K562 (cell line): ENCODE data around the gene PGRMC2. TPM values are rescaled to one million over a fixed set of nuclear protein-coding genes. Genes with fewer than 3 reads are reported as not detected.

Experiments used
- ATAC-seq: fragments of 200-7000 bp; cut with Tn5 transposase; 3 replicates; pipeline ENCODE4 v1.9.1; 2020; ENCODE audit warnings: moderate library complexity
- BruUV-seq: library from RNA; stranded (reverse); fragments of 400-500 nt; replicated peaks from 2 replicates; lab custom pipeline; 2021; lab: Mats Ljungman, UMichigan
- CTCF ChIA-PET: fragments of 300-600 bp; formaldehyde crosslinking; extraction: SDS; loops from one replicate; lab custom pipeline; 2021; ENCODE audit warnings: low intra/inter-chr PET ratio; lab: Yijun Ruan, JAX
- POLR2A ChIA-PET: fragments of 300-600, 350-650 bp; sonication (Branson Sonifier 250); formaldehyde crosslinking; extraction: SDS; loops from one replicate; lab custom pipeline; 2021; ENCODE audit warnings: antibody characterized with exemption, inconsistent platforms; lab: Yijun Ruan, JAX
- DNase-seq, 4 experiments: peaks; one replicate each; pipeline versions ENCODE4 v3.0.0 to v3.0.0-alpha.2; 2011 to 2018; ENCODE audit warnings: low spot score in 3 of 4, mixed read lengths in 3 of 4; ENCODE audit errors: extremely low read depth in 1 of 4
- FAIRE-seq: peaks from 2 replicates; lab custom pipeline; 2011; peaks lifted over from hg19 to GRCh38; lab: Jason Lieb, UNC
- H2AFZ ChIP-seq: 2 replicates; pipeline ENCODE4 v1.6.0; 2011; ENCODE audit warnings: low read depth, low read length, control low read depth, inconsistent platforms
- H3K27ac ChIP-seq: fragments of 200-600 bp; 3 replicates; pipeline ENCODE4 v1.8.0; 2011; ENCODE audit warnings: low read depth, mild to moderate bottlenecking, control low read depth, inconsistent platforms, low read length, moderate library complexity, mixed read lengths; ENCODE audit errors: extremely low read depth
- H3K27me3 ChIP-seq, 2 experiments: fragments of 300-600 bp in 1 of 2; 2 replicates in 1 of 2; 3 replicates in 1 of 2; pipeline versions ENCODE4 v1.6.0 to v1.8.0; 2011; ENCODE audit warnings: inconsistent platforms in 2 of 2, low read length in 2 of 2, mild to moderate bottlenecking in 1 of 2, mixed read lengths in 1 of 2, moderate library complexity in 1 of 2; ENCODE audit not compliant: control insufficient read depth in 2 of 2, insufficient read depth in 2 of 2
- H3K36me3 ChIP-seq: fragments of 300-600 bp; 3 replicates; pipeline ENCODE4 v1.8.0; 2011; ENCODE audit warnings: mild to moderate bottlenecking, low read length, inconsistent platforms; ENCODE audit not compliant: control insufficient read depth, insufficient read depth
- H3K4me1 ChIP-seq, 2 experiments: fragments of 200-600 bp in 1 of 2; replicated peaks in 1 of 2; 2 replicates in 1 of 2; 3 replicates in 1 of 2; pipeline versions ENCODE4 v1.5.1 to v1.8.0; 2011; ENCODE audit warnings: inconsistent platforms in 2 of 2, low read length in 2 of 2, mild to moderate bottlenecking in 1 of 2, mixed read lengths in 1 of 2, moderate library complexity in 1 of 2; ENCODE audit not compliant: control insufficient read depth in 2 of 2, insufficient read depth in 2 of 2
- H3K4me2 ChIP-seq: 2 replicates; pipeline ENCODE4 v1.6.1; 2011; ENCODE audit warnings: low read length, control low read depth, inconsistent platforms, mixed read lengths; ENCODE audit not compliant: insufficient read depth
- H3K4me3 ChIP-seq: fragments of 200-600 bp; sonication (generic), shearing (Covaris generic); 2 replicates; pipeline ENCODE4 v1.5.1; 2016; ENCODE audit warnings: control low read depth, inconsistent platforms
- H3K79me2 ChIP-seq: fragments of 200-600 bp; 3 replicates; pipeline ENCODE4 v1.8.0; 2011; ENCODE audit warnings: low read length, inconsistent platforms; ENCODE audit not compliant: control insufficient read depth, insufficient read depth
- H3K9ac ChIP-seq, 2 experiments: 2 replicates each; pipeline versions ENCODE4 v1.6.0 to v1.6.1; 2011; ENCODE audit warnings: low read depth in 2 of 2, low read length in 2 of 2, control low read depth in 1 of 2, inconsistent platforms in 1 of 2, mild to moderate bottlenecking in 1 of 2, mixed read lengths in 1 of 2; ENCODE audit not compliant: insufficient read depth in 1 of 2
- H3K9me1 ChIP-seq: one replicate; pipeline ENCODE4 v1.6.0; 2011; ENCODE audit warnings: inconsistent platforms, mild to moderate bottlenecking, low read length, moderate library complexity; ENCODE audit not compliant: control insufficient read depth, insufficient read depth
- H3K9me3 ChIP-seq: replicated peaks from 2 replicates; pipeline ENCODE4 v1.5.1; 2011; ENCODE audit warnings: low read depth, low read length, inconsistent platforms; ENCODE audit not compliant: control insufficient read depth, insufficient read depth
- H4K20me1 ChIP-seq: replicated peaks from 2 replicates; pipeline ENCODE4 v1.6.1; 2011; ENCODE audit warnings: low read length, inconsistent platforms, mixed read lengths; ENCODE audit not compliant: control insufficient read depth, insufficient read depth
- AFF1 ChIP-seq, 2 experiments: fragments of 450-650 bp; IDR thresholded peaks; 2 replicates each; pipeline ENCODE4 v1.6.1; 2018; ENCODE audit warnings: mild to moderate bottlenecking in 2 of 2, low read depth in 1 of 2; ENCODE audit not compliant: partially characterized antibody in 2 of 2
- CREBBP ChIP-seq: IDR thresholded peaks from one replicate; pipeline ENCODE4 v1.6.1; 2012; ENCODE audit warnings: low read depth, mild to moderate bottlenecking, control low read depth, inconsistent platforms, low read length
- PHF21A ChIP-seq: fragments of 450-650 bp; IDR thresholded peaks from 2 replicates; pipeline ENCODE4 v1.6.1; 2017; ENCODE audit warnings: low read depth, borderline replicate concordance
- PPARD ChIP-seq: fragments of 250-450 bp; sonication (Bioruptor Pico); IDR thresholded peaks from 2 replicates; pipeline ENCODE4 v1.8.0; 2022; ENCODE audit warnings: inconsistent platforms, mild to moderate bottlenecking, moderate library complexity
- SAP30 ChIP-seq: fragments of 200-600 bp; sonication (generic); IDR thresholded peaks from 2 replicates; pipeline ENCODE4 v1.6.1; 2012; ENCODE audit warnings: borderline replicate concordance, low read depth, mild to moderate bottlenecking, moderate library complexity, low read length, control low read depth, inconsistent platforms; ENCODE audit not compliant: insufficient read depth, poor library complexity, severe bottlenecking
- TEAD1 ChIP-seq, 2 experiments: fragments of 450-650 bp in 1 of 2; sonication (generic) in 1 of 2; formaldehyde crosslinking; IDR thresholded peaks; 2 replicates each; pipeline versions ENCODE4 v1.4.0 to v1.8.0; 2020 to 2022; ENCODE audit warnings: mild to moderate bottlenecking in 2 of 2, missing genetic modification reagents in 1 of 2
- ZNF311 ChIP-seq: fragments of 250-450 bp; sonication (Bioruptor Pico); IDR thresholded peaks from 2 replicates; pipeline ENCODE4 v1.4.0; 2020; ENCODE audit warnings: mild to moderate bottlenecking, moderate library complexity
- ZNF511 ChIP-seq: sonication (generic); formaldehyde crosslinking; IDR thresholded peaks from 2 replicates; pipeline ENCODE4 v1.8.0; 2022; ENCODE audit warnings: mild to moderate bottlenecking, missing genetic modification reagents
- ZNF644 ChIP-seq: fragments of 200-800 bp; sonication (Bioruptor generic); IDR thresholded peaks from 2 replicates; pipeline ENCODE4 v1.6.1; 2016; ENCODE audit warnings: low read depth, missing genetic modification characterization, missing compliant biosample characterization
- WGBS: fragments of 100-300 bp; shearing (Covaris generic); methylation state at CpG from one replicate; pipeline ENCODE4 v1.1.6; 2016; ENCODE audit warnings: low coverage, mixed read lengths; ENCODE audit not compliant: insufficient coverage; ENCODE audit errors: missing lambda C conversion rate; 5-methylcytosine and 5-hydroxymethylcytosine counted together
- in situ Hi-C: fragments of 300-500 bp; cut with MboI; formaldehyde crosslinking; loops from 4 replicates; pipeline ENCODE4 v1.15.0; 2018; ENCODE audit warnings: inconsistent platforms, mixed read lengths
- intact Hi-C: fragments of 100-400 bp; cut with micrococcal nuclease; formaldehyde crosslinking; loops from 2 replicates; pipeline ENCODE4 v1.14.2; 2022
- polyA plus RNA-seq, 8 experiments: library from polyadenylated mRNA; depleted of rRNA in 4 of 8; stranded (reverse) in 5 of 8; unstranded in 3 of 8; fragments of >200 nt; fragmentation: Nextera tagmentation in 2 of 8; fragmentation: Illumina TruSeq in 1 of 8; extraction: Ambion mirVana in 2 of 8; extraction: Trizol in 1 of 8; gene quantifications; 2 replicates each; pipeline versions ENCODE4 v1.2.1 to v1.2.3, GENCODE V29; 2011 to 2014; ENCODE audit warnings: inconsistent platforms in 1 of 8, missing spikeins in 1 of 8
- total RNA-seq, 7 experiments: library from RNA; depleted of rRNA in 6 of 7; stranded (reverse); fragments of >200 nt in 6 of 7; fragmentation: Illumina TruSeq in 2 of 7; extraction: Trizol in 2 of 7; gene quantifications; 2 replicates each; pipeline versions ENCODE4 v1.2.1 to v1.2.3, GENCODE V29; 2011 to 2021; ENCODE audit warnings: low replicate concordance in 1 of 7

The PGRMC2 gene
- total and polyA plus RNA-seq, 9 of the 15 experiments (the other 6 are each of a cell fraction or from before 2014, with no cell fraction given) = 12.4 to 81.3 (median 22.7) TPM

- TF ChIP-seq ZNF644 (tag) (no peak), PPARD (no peak), ZNF511 (CRISPR knock-in tag) (no peak)
- TF ChIP-seq, all 486 proteins: peak for 0
These were observed 11.2 kb upstream of the PGRMC2 start (continued) for GRCh38 chr4:128298852-128299251.

- ChIA-PET POLR2A (interaction anchor here (0.6 to 0.8 kb wide), 2 partner anchors 10 to 800 kb away, joined by 3 read pairs; no protein-coding TSS in a partner anchor), CTCF (no interaction called here)
- Histone ChIP-seq H3K36me3 (no peaks in the 10 kb centered on the region; the same call in 2 of the 3 replicates), H2AFZ (peak overlapping the region; percentile 46), H3K9ac (no peak overlapping the region), H3K27me3 (no peaks in the 10 kb centered on the region), H3K79me2 (no peaks in the 10 kb centered on the region), H3K4me3 (no peak overlapping the region), H3K4me2 (no peak overlapping the region; the same call in 1 of the 2 replicates), H4K20me1 (no peaks in the 10 kb centered on the region), H3K9me3 (no peaks in the 10 kb centered on the region), H3K4me1 (peaks cover 0 to 11% of the 10 kb centered on the region in 2 experiments; a peak in 2 of 5 replicates), H3K27ac (no peak overlapping the region), H3K9me1 (no peaks in the 10 kb centered on the region)
- no peak for TF ChIP-seq SAP30
- no peak for TF ChIP-seq TEAD1 (CRISPR knock-in tag; IDR thresholded peaks at IDR 0.05)
- TF ChIP-seq PHF21A = no peak
- no peak for TF ChIP-seq ZNF311 (CRISPR knock-in tag)
- no peak for TF ChIP-seq CREBBP
- no peak for TF ChIP-seq AFF1 (IDR thresholded peaks at IDR 0.05; ENCODE audit: low read depth in 1 of 2, partially characterized antibody in 2 of 2)
- in situ Hi-C loops (no loop called here), intact Hi-C loops (no loop called here)
- ATAC-seq = peak; percentile 55
- DNase-seq = no peak
- no peak for FAIRE-seq
- BruUV-seq = no TSS peak
- 41% methylated on average over 7 of the region's 7 CpGs for WGBS
These were observed 10.6 kb upstream of the PGRMC2 start for GRCh38 chr4:128298146-128298758.
